Tibial nerve (tissue), 4 donors: ENCODE data around the gene LDHAL6A. TPM values are rescaled to one million over a fixed set of nuclear protein-coding genes. Genes with fewer than 3 reads are reported as not detected.

ENCODE experiments used
- DNase-seq, 2 donors: peaks; one replicate each; pipeline ENCODE4 v3.0.0-alpha.2; 2019; ENCODE audit warnings: low spot score in 2 of 2
- H3K27ac ChIP-seq, 4 donors: fragments of 200-600 bp; sonication (generic) in 3 of 4; one replicate each; pipeline ENCODE4 v1.5.1; 2017 to 2019; ENCODE audit warnings: mild to moderate bottlenecking in 1 of 4
- H3K27me3 ChIP-seq, 2 donors: fragments of 200-600 bp; sonication (generic) in 1 of 2; one replicate each; pipeline versions ENCODE4 v1.5.1 to v1.6.0; 2017 to 2019
- H3K36me3 ChIP-seq, 3 donors: fragments of 200-600 bp; sonication (generic); one replicate each; pipeline ENCODE4 v1.5.1; 2018 to 2019
- H3K4me1 ChIP-seq, 4 donors: fragments of 200-600 bp; sonication (generic) in 3 of 4; one replicate each; pipeline ENCODE4 v1.5.1; 2017 to 2019
- H3K4me3 ChIP-seq, 4 donors: fragments of 200-600 bp; sonication (generic) in 3 of 4; one replicate each; pipeline ENCODE4 v1.5.1; 2017 to 2019; ENCODE audit warnings: mild to moderate bottlenecking in 1 of 4, moderate library complexity in 1 of 4
- H3K9me3 ChIP-seq, 4 donors: fragments of 200-600 bp; sonication (generic) in 3 of 4; one replicate each; pipeline ENCODE4 v1.5.1; 2017 to 2019
- CTCF ChIP-seq, 5 experiments: fragments of 200-600 bp in 3 of 5; fragments of 450-650 bp in 2 of 5; sonication (generic) in 3 of 5; IDR thresholded peaks; one replicate each; pipeline ENCODE4 v1.5.1; 2016 to 2019; ENCODE audit warnings: antibody characterized with exemption in 5 of 5, mild to moderate bottlenecking in 3 of 5, moderate library complexity in 2 of 5
- EP300 ChIP-seq, 2 donors: sonication (generic); formaldehyde crosslinking; IDR thresholded peaks; one replicate each; pipeline ENCODE4 v1.6.1; 2017; ENCODE audit warnings: antibody characterized with exemption in 2 of 2, mild to moderate bottlenecking in 1 of 2
- POLR2A ChIP-seq, 2 donors: fragments of 450-650 bp; IDR thresholded peaks; one replicate each; pipeline ENCODE4 v1.6.1; 2017; ENCODE audit warnings: antibody characterized with exemption in 2 of 2, mild to moderate bottlenecking in 2 of 2, moderate library complexity in 2 of 2
- WGBS, 2 donors: methylation state at CpG; one replicate each; pipeline ENCODE4 v1.1.5; 2018; 5-methylcytosine and 5-hydroxymethylcytosine counted together
- total RNA-seq, 4 donors: library from RNA; depleted of rRNA; stranded (reverse); fragments of >200 nt; gene quantifications; one replicate each; pipeline ENCODE4 v1.1.0, GENCODE V29; 2016

Gene LDHAL6A
- total RNA-seq, 4 donors from 2014 or later = not detected

DNA sequence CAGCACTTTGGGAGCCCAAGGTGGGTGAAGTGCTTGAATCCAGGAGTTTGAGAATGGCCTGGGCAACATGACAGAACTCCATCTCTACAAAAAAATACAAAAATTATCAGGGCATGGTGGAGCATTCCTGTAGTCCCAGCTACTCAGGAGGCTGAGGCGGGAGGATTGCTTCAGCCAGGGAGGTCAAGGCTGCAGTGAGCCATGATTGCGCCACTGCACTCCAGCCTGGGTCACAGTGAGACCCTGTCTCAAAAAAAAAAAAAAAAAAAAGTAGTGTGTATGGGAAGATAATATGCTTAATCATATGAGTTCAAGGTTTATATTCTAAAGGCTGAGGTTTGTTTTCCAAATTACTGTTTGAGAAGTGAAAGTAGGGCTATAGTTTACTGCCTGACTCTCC is 10.7 kb downstream of the LDHAL6A start:
- Histone ChIP-seq H3K27me3 (no peaks in the 10 kb centered on the region), H3K36me3 (peaks cover 0 to 8% (median 0%) of the 10 kb centered on the region in 3 donors), H3K4me3 (no peak overlapping the region), H3K4me1 (no peaks in the 10 kb centered on the region), H3K9me3 (no peaks in the 10 kb centered on the region), H3K27ac (no peak overlapping the region)
- DNase-seq = no peak
- 90 to 100% methylated on average over 2 of the region's 2 CpGs for WGBS, 2 donors
- TF ChIP-seq EP300 (IDR thresholded peaks at IDR 0.05) (no peak), POLR2A (IDR thresholded peaks at IDR 0.05) (no peak), CTCF (IDR thresholded peaks at IDR 0.05) (no peak)

GRCh38 chr11:18468059-18468458 is 12.4 kb downstream of the LDHAL6A start:
- Histone ChIP-seq H3K27me3 (no peaks in the 10 kb centered on the region), H3K27ac (no peak overlapping the region), H3K36me3 (peaks cover 0 to 11% (median 0%) of the 10 kb centered on the region in 3 donors), H3K9me3 (no peaks in the 10 kb centered on the region), H3K4me1 (no peaks in the 10 kb centered on the region), H3K4me3 (no peak overlapping the region)
- WGBS, 2 donors = 92 to 100% methylated on average over 2 of the region's 2 CpGs
- no peak for DNase-seq
- no peak for TF ChIP-seq POLR2A (IDR thresholded peaks at IDR 0.05)
- TF ChIP-seq EP300 (IDR thresholded peaks at IDR 0.05) = no peak
- TF ChIP-seq CTCF (IDR thresholded peaks at IDR 0.05) = no peak

- no peak for DNase-seq
- Histone ChIP-seq H3K4me3 (no peak overlapping the region), H3K4me1 (no peaks in the 10 kb centered on the region), H3K36me3 (peaks cover 0 to 19% (median 0%) of the 10 kb centered on the region in 3 donors), H3K9me3 (no peaks in the 10 kb centered on the region), H3K27me3 (no peaks in the 10 kb centered on the region), H3K27ac (no peak overlapping the region)
- TF ChIP-seq POLR2A (IDR thresholded peaks at IDR 0.05) (no peak), CTCF (IDR thresholded peaks at IDR 0.05) (no peak), EP300 (IDR thresholded peaks at IDR 0.05) (no peak)
- WGBS, 2 donors = 89 to 91% methylated on average over 7 of the region's 7 CpGs
Observed at GRCh38 chr11:18468961-18469360, 13.3 kb downstream of the LDHAL6A start.

DNA sequence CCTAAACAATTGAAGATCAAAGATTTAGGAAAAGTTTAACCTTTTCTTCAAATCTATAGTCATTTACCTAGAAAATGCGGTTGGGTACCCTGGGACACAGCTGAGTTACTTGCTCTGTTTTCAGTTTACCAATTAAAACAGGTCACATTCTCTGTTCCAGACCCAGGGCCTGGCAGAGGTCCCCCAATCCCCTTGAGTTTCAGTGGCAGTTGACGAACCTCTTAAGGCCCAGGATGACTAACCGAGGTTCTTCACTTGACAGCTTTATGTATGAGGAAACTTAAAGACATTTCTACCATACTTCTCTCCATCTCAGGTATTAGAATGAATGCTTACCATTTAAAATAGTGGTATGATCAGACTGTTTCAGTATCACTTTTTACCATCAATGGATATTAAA is 16.3 kb downstream of the LDHAL6A start:
- 85 to 93% methylated on average over 3 of the region's 3 CpGs for WGBS, 2 donors
- H3K27me3 ChIP-seq = no peaks in the 10 kb centered on the region
- H3K36me3 ChIP-seq = peaks cover 0 to 40% (median 0%) of the 10 kb centered on the region in 3 donors
- H3K9me3 ChIP-seq = no peaks in the 10 kb centered on the region
- H3K4me1 ChIP-seq = no peaks in the 10 kb centered on the region
- DNase-seq = no peak
- no peak for TF ChIP-seq EP300 (IDR thresholded peaks at IDR 0.05)
- no peak for TF ChIP-seq CTCF (IDR thresholded peaks at IDR 0.05)
- no peak for TF ChIP-seq POLR2A (IDR thresholded peaks at IDR 0.05)
- no peak overlapping the region for H3K4me3 ChIP-seq
- no peak overlapping the region for H3K27ac ChIP-seq

DNA sequence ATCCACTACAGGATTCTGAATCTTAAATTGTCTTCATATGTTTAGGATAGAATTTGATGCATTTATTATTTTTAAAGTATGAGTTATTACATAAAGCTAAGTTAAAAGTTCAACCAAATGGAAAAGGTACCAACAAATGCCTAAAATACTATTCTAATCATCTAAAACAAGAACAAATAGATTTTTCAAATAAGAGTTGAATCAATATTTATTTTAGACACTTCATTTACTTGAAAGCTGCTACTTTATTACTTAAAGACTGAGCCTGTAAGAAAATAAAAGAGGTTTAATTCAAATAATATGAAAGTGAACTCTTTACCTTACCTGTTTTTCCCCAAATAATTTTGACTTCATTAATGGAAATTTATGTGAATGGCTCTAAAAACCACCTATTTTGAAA is 16.9 kb downstream of the LDHAL6A start:
- no peaks in the 10 kb centered on the region for H3K27me3 ChIP-seq
- H3K36me3 ChIP-seq = peaks cover 0 to 46% (median 2%) of the 10 kb centered on the region in 3 donors
- DNase-seq = no peak
- H3K4me3 ChIP-seq = no peak overlapping the region
- no peak for TF ChIP-seq POLR2A (IDR thresholded peaks at IDR 0.05)
- H3K4me1 ChIP-seq = no peaks in the 10 kb centered on the region
- no peaks in the 10 kb centered on the region for H3K9me3 ChIP-seq
- H3K27ac ChIP-seq = no peak overlapping the region

GRCh38 chr11:18479063-18479462 is 23.4 kb downstream of the LDHAL6A start:
- TF ChIP-seq CTCF (IDR thresholded peaks at IDR 0.05) (no peak), EP300 (IDR thresholded peaks at IDR 0.05) (no peak), POLR2A (IDR thresholded peaks at IDR 0.05) (no peak)
- WGBS, 2 donors = 93 to 95% methylated on average over 4 of the region's 4 CpGs
- Histone ChIP-seq H3K27ac (no peak overlapping the region), H3K9me3 (no peaks in the 10 kb centered on the region), H3K27me3 (no peaks in the 10 kb centered on the region), H3K36me3 (peaks cover 8 to 97% (median 35%) of the 10 kb centered on the region in 3 donors), H3K4me1 (no peaks in the 10 kb centered on the region), H3K4me3 (no peak overlapping the region)
- no peak for DNase-seq
